Measurements from ENCODE around the gene CMPK1. TPM values are rescaled to one million over a fixed set of nuclear protein-coding genes. Genes with fewer than 3 reads are reported as not detected.
"Not testable (repeated sequence)": the region's sequence is repeated elsewhere in the genome, so short reads cannot be mapped to it uniquely, and the experiment has no call there.

The CMPK1 gene, protein sequence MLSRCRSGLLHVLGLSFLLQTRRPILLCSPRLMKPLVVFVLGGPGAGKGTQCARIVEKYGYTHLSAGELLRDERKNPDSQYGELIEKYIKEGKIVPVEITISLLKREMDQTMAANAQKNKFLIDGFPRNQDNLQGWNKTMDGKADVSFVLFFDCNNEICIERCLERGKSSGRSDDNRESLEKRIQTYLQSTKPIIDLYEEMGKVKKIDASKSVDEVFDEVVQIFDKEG
- total RNA-seq (2022) (70.1 and 77.4 TPM in 2 replicates), Bru-seq, nascent RNA (percentile 75 among the genes with signal in this experiment), BruChase-seq, experiment 1, labeled RNA remaining after a 2-hour chase (percentile 85 among the genes with signal in this experiment), BruChase-seq, experiment 2, labeled RNA remaining after a 6-hour chase (percentile 94 among the genes with signal in this experiment)
- long read RNA-seq, transcript CMPK1-203 (6 exons, 2,930 nt): major isoform, 238 of 265 reads
- long read RNA-seq, partial matches to known transcripts: 17 of 265 reads
- long read RNA-seq, other reads (novel, unspliced or antisense): 7 of 265 reads

DNA sequence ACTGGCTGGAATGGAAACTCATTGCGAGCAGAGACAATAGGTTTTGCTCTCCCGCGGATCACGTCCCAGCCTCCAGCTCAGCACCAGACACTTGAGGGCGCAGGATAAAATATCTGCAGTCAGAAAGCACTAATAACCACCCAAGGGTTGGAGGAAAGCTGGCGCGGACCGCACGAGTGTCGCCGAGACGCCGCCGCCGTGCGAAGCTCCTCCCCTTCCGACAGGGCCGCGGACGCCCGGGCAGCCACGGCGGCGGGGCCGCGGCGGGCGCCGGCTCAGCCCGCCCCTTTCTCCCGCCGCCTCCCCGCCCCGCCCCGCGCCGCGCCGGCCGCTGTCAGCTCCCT, at the start of gene CMPK1:
TSS of gene CMPK1 (plus strand) at position 213 of the 344 bp plus-strand sequence. CDS start 156 bp downstream, outside the sequence.
- H3K27me3 Mint-ChIP-seq (ENCODE audit: insufficient read depth, unreplicated experiment): no peaks in the 10 kb centered on the region
- POLR2A ChIA-PET: interaction anchor here (0.5 to 2.3 kb wide), 6 partner anchors 10 to 154 kb away, joined by 3 to 53 read pairs (median 6); partner anchors contain the start of gene STIL
- peak in 1 of 2 experiments; percentile 19 for TF ChIP-seq CTCF (IDR thresholded peaks at IDR 0.05; ENCODE audit: insufficient read depth in 1 of 2, low read depth in 1 of 2, low read length in 1 of 2, severe bottlenecking in 1 of 2, unreplicated experiment in 1 of 2)
- BruUV-seq (replicated peaks): no TSS peak
- Histone ChIP-seq H3K4me3 (ENCODE audit: low read depth, low read length) (peak within 1 kb of the TSS; percentile 85), H3K4me1 (no peaks in the 10 kb centered on the region; the same call in 1 of the 2 replicates), H3K36me3 (ENCODE audit: control insufficient read depth, insufficient read depth, low read length) (no peaks in the 10 kb centered on the region), H3K9me3 (no peaks in the 10 kb centered on the region), H3K27me3 (replicated peaks; ENCODE audit: control insufficient read depth, insufficient read depth, low read length) (no peaks in the 10 kb centered on the region)
- H3K27ac Mint-ChIP-seq (ENCODE audit: unreplicated experiment): peak within 1 kb of the TSS; percentile 93
- no peak within 1 kb of the TSS for H3K4me3 Mint-ChIP-seq (ENCODE audit: unreplicated experiment)
- H3K9me3 Mint-ChIP-seq (ENCODE audit: unreplicated experiment): no peaks in the 10 kb centered on the region
- CTCF ChIA-PET: interaction anchor here (0.6 to 2.2 kb wide), 10 partner anchors 10 to 262 kb away, joined by 3 to 14 read pairs (median 4); partner anchors contain the start of genes FOXD2 and STIL
- H3K36me3 Mint-ChIP-seq (ENCODE audit: insufficient read depth, unreplicated experiment): no peaks in the 10 kb centered on the region
- H3K4me1 Mint-ChIP-seq (ENCODE audit: low read depth, unreplicated experiment): peaks cover 7% of the 10 kb centered on the region
- peak; percentile 81 to 82 for DNase-seq
- intact Hi-C loops (cut with micrococcal nuclease; ENCODE audit: unreplicated experiment): loop anchor here (1.0 kb wide), 1 partner anchor 142 kb away; no protein-coding TSS in a partner anchor

GRCh38 chr1:47288116-47288515, 45.5 kb upstream of the CMPK1 start:
- intact Hi-C loops (cut with micrococcal nuclease; ENCODE audit: unreplicated experiment); POLR2A ChIA-PET; H3K4me3 Mint-ChIP-seq (ENCODE audit: unreplicated experiment); H3K27me3 ChIP-seq (replicated peaks; ENCODE audit: control insufficient read depth, insufficient read depth, low read length); CTCF ChIA-PET; H3K9me3 ChIP-seq; H3K4me1 Mint-ChIP-seq (ENCODE audit: low read depth, unreplicated experiment); BruUV-seq (replicated peaks); H3K27ac Mint-ChIP-seq (ENCODE audit: unreplicated experiment); H3K27me3 Mint-ChIP-seq (ENCODE audit: insufficient read depth, unreplicated experiment); H3K4me3 ChIP-seq (ENCODE audit: low read depth, low read length); DNase-seq; H3K9me3 Mint-ChIP-seq (ENCODE audit: unreplicated experiment); H3K36me3 ChIP-seq (ENCODE audit: control insufficient read depth, insufficient read depth, low read length); H3K4me1 ChIP-seq: not testable (repeated sequence)
- peaks cover 43% of the 10 kb centered on the region for H3K36me3 Mint-ChIP-seq (ENCODE audit: insufficient read depth, unreplicated experiment)

- H3K4me3 ChIP-seq (ENCODE audit: low read depth, low read length); POLR2A ChIA-PET; H3K9me3 Mint-ChIP-seq (ENCODE audit: unreplicated experiment); H3K36me3 ChIP-seq (ENCODE audit: control insufficient read depth, insufficient read depth, low read length); H3K9me3 ChIP-seq; H3K4me1 ChIP-seq; H3K27ac Mint-ChIP-seq (ENCODE audit: unreplicated experiment); H3K4me1 Mint-ChIP-seq (ENCODE audit: low read depth, unreplicated experiment); H3K4me3 Mint-ChIP-seq (ENCODE audit: unreplicated experiment); BruUV-seq (replicated peaks); intact Hi-C loops (cut with micrococcal nuclease; ENCODE audit: unreplicated experiment); DNase-seq; CTCF ChIA-PET; H3K27me3 ChIP-seq (replicated peaks; ENCODE audit: control insufficient read depth, insufficient read depth, low read length); H3K27me3 Mint-ChIP-seq (ENCODE audit: insufficient read depth, unreplicated experiment): not testable (repeated sequence)
- H3K36me3 Mint-ChIP-seq (ENCODE audit: insufficient read depth, unreplicated experiment): peaks cover 42% of the 10 kb centered on the region
Measured at GRCh38 chr1:47294863-47295262, 38.7 kb upstream of the CMPK1 start.

GRCh38 chr1:47295579-47295978, 38.0 kb upstream of the CMPK1 start:
- no peaks in the 10 kb centered on the region for H3K4me1 Mint-ChIP-seq (ENCODE audit: low read depth, unreplicated experiment)
- no peak for TF ChIP-seq CTCF (IDR thresholded peaks at IDR 0.05; ENCODE audit: insufficient read depth in 1 of 2, low read depth in 1 of 2, low read length in 1 of 2, severe bottlenecking in 1 of 2, unreplicated experiment in 1 of 2)
- H3K36me3 Mint-ChIP-seq (ENCODE audit: insufficient read depth, unreplicated experiment): peaks cover 43% of the 10 kb centered on the region
- H3K4me1 ChIP-seq: no peaks in the 10 kb centered on the region
- no peaks in the 10 kb centered on the region; the same call in 1 of the 2 replicates for H3K36me3 ChIP-seq (ENCODE audit: control insufficient read depth, insufficient read depth, low read length)
- H3K4me3 Mint-ChIP-seq (ENCODE audit: unreplicated experiment): no peak overlapping the region
- BruUV-seq (replicated peaks): no TSS peak
- intact Hi-C loops (cut with micrococcal nuclease; ENCODE audit: unreplicated experiment): no loop called here
- H3K27me3 ChIP-seq (replicated peaks; ENCODE audit: control insufficient read depth, insufficient read depth, low read length): no peaks in the 10 kb centered on the region
- H3K27me3 Mint-ChIP-seq (ENCODE audit: insufficient read depth, unreplicated experiment): no peaks in the 10 kb centered on the region
- POLR2A ChIA-PET: no interaction called here
- no peak overlapping the region for H3K27ac Mint-ChIP-seq (ENCODE audit: unreplicated experiment)
- no peak for DNase-seq
- H3K9me3 ChIP-seq: no peaks in the 10 kb centered on the region
- no peaks in the 10 kb centered on the region for H3K9me3 Mint-ChIP-seq (ENCODE audit: unreplicated experiment)
- no peak overlapping the region for H3K4me3 ChIP-seq (ENCODE audit: low read depth, low read length)
- CTCF ChIA-PET: no interaction called here

Measured in Caco-2 (cell line).